ENCODE data around the gene PLK2.

PLK2 gene

GRCh38 chr5:58447226-58447625 lies 12.7 kb downstream of the PLK2 start:
- no peak for DNase-seq

- DNase-seq: no peak
These were observed 13.9 kb downstream of the PLK2 start for GRCh38 chr5:58446024-58446423.

GRCh38 chr5:58444805-58445204 lies 15.1 kb downstream of the PLK2 start:
- DNase-seq: no peak

- no peak for DNase-seq
These were observed 18.9 kb downstream of the PLK2 start for GRCh38 chr5:58440901-58441460.

GRCh38 chr5:58439094-58439644 lies 20.7 kb downstream of the PLK2 start:
- no peak for DNase-seq

GRCh38 chr5:58437661-58438060 lies 22.2 kb downstream of the PLK2 start:
- DNase-seq: no peak

GRCh38 chr5:58431832-58432231 lies 28.1 kb downstream of the PLK2 start:
- DNase-seq: no peak

- no peak for DNase-seq
These were observed 47.0 kb downstream of the PLK2 start for GRCh38 chr5:58412932-58413331.

GRCh38 chr5:58412081-58412480 lies 47.8 kb downstream of the PLK2 start:
- DNase-seq: no peak

GRCh38 chr5:58411372-58411771 lies 48.5 kb downstream of the PLK2 start:
- DNase-seq: no peak

- no peak for DNase-seq
These were observed 49.4 kb downstream of the PLK2 start for GRCh38 chr5:58410441-58410840.

GRCh38 chr5:58407042-58407719 lies 52.7 kb downstream of the PLK2 start:
- no peak for DNase-seq

- DNase-seq: no peak
These were observed 53.5 kb downstream of the PLK2 start for GRCh38 chr5:58406394-58406793.

GRCh38 chr5:58405175-58405574 lies 54.7 kb downstream of the PLK2 start:
- no peak for DNase-seq

GRCh38 chr5:58404734-58405133 lies 55.2 kb downstream of the PLK2 start:
- no peak for DNase-seq

All from activated CD4-positive, CD25-positive, alpha-beta regulatory T cell (primary cell).